Measurements from ENCODE around the gene UFD1. TPM values are rescaled to one million over a fixed set of nuclear protein-coding genes. Genes with fewer than 3 reads are reported as not detected.
A peak's percentile ranks its signal among the peaks of the same experiment; 100 is the strongest.

Gene UFD1
- polyA plus RNA-seq, 3 donors: 57.0 to 82.5 (median 68.5) TPM

DNA sequence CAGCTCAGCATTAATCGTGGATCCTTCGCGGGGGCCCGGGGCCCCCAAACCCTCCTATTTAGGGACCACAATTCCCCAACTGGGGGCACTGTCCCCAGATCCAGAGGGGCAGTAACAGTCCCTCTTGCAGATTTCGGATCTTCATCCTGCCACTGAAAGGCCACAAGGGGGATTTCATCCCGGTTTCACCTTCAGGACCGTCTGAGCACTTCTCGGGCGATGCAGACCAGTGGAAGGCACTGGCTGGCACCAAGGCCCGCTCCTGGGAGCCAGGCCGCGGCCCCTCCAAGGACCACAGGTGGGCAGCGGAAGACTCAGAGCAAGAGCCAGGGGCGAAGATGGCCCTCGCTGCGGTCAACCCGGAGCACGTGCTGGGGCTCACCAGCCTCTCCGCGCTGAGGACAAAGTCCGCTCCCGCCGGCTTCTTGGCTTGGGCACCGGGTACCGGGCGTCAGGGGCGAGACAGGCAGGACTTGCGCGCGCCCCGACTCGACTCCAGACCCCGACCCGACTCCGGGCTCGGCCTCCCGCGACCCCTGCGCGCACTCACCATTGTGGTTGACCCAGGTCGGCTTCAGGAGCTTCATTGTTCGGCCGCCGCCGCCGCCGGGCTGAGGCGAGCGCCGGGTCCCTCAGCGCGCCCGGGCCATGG, 48.0 kb downstream of the UFD1 start:
- peaks cover 48% of the 10 kb centered on the region for H3K4me1 Mint-ChIP-seq
- under 1% methylated on average over 53 of the region's 53 CpGs for WGBS (ENCODE audit: insufficient coverage)
- Histone ChIP-seq H4K20me1 (ENCODE audit: insufficient read depth, low read length) (peaks cover 40% of the 10 kb centered on the region), H3K79me2 (ENCODE audit: insufficient read depth, low read length) (peaks cover 57% of the 10 kb centered on the region), H3K4me2 (replicated peaks; ENCODE audit: extremely low read depth, low read length, poor library complexity, severe bottlenecking) (peak overlapping the region; percentile 100), H3K27me3 (ENCODE audit: control insufficient read depth in 2 of 2, insufficient read depth in 2 of 2, low read length in 2 of 2) (no peaks in the 10 kb centered on the region), H3K9ac (ENCODE audit: insufficient read depth, low read length, poor library complexity, severe bottlenecking) (peak overlapping the region; percentile 85), H3K27ac (ENCODE audit: low read depth in 1 of 2, low read length in 2 of 2) (peak overlapping the region; percentile 71 to 87), H3K9me3 (replicated peaks in 1 of 2; ENCODE audit: control insufficient read depth in 1 of 2, insufficient read depth in 1 of 2, low read length in 2 of 2) (no peaks in the 10 kb centered on the region), H3K36me3 (replicated peaks in 1 of 2; ENCODE audit: control insufficient read depth in 1 of 2, insufficient read depth in 2 of 2, low read length in 2 of 2) (peaks cover 13 to 17% of the 10 kb centered on the region in 2 donors), H2AFZ (ENCODE audit: insufficient read depth, low read depth, low read length, poor library complexity, severe bottlenecking) (peak overlapping the region; percentile 77), H3K4me1 (ENCODE audit: control insufficient read depth in 1 of 2, insufficient read depth in 2 of 2, low read length in 2 of 2) (peaks cover 45 to 51% of the 10 kb centered on the region in 2 donors), H3K4me3 (replicated peaks in 1 of 3; ENCODE audit: low read depth in 2 of 3, low read length in 3 of 3) (peak overlapping the region; percentile 55 to 91 (median 87))
- intact Hi-C loops (cut with micrococcal nuclease): loop anchor here in 1 of 2 donors (1.0 kb wide), 1 partner anchor 48 kb away; the partner anchor contains the start of genes CDC45 and UFD1
- H3K4me3 Mint-ChIP-seq: peak overlapping the region; percentile 85 to 90
- peak in 1 of 3 donors; percentile 9 for DNase-seq
- peaks cover 10 to 18% of the 10 kb centered on the region in 2 donors for H3K36me3 Mint-ChIP-seq
- TF ChIP-seq, protein P1, sequence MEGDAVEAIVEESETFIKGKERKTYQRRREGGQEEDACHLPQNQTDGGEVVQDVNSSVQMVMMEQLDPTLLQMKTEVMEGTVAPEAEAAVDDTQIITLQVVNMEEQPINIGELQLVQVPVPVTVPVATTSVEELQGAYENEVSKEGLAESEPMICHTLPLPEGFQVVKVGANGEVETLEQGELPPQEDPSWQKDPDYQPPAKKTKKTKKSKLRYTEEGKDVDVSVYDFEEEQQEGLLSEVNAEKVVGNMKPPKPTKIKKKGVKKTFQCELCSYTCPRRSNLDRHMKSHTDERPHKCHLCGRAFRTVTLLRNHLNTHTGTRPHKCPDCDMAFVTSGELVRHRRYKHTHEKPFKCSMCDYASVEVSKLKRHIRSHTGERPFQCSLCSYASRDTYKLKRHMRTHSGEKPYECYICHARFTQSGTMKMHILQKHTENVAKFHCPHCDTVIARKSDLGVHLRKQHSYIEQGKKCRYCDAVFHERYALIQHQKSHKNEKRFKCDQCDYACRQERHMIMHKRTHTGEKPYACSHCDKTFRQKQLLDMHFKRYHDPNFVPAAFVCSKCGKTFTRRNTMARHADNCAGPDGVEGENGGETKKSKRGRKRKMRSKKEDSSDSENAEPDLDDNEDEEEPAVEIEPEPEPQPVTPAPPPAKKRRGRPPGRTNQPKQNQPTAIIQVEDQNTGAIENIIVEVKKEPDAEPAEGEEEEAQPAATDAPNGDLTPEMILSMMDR (IDR thresholded peaks at IDR 0.05): no peak
- peaks cover 0 to 2% (median 0%) of the 10 kb centered on the region in 3 donors for H3K27me3 Mint-ChIP-seq (ENCODE audit: low read depth in 3 of 3)
- H3K27ac Mint-ChIP-seq: peak overlapping the region; percentile 80 to 95 (median 89)
- no peaks in the 10 kb centered on the region for H3K9me3 Mint-ChIP-seq

DNA sequence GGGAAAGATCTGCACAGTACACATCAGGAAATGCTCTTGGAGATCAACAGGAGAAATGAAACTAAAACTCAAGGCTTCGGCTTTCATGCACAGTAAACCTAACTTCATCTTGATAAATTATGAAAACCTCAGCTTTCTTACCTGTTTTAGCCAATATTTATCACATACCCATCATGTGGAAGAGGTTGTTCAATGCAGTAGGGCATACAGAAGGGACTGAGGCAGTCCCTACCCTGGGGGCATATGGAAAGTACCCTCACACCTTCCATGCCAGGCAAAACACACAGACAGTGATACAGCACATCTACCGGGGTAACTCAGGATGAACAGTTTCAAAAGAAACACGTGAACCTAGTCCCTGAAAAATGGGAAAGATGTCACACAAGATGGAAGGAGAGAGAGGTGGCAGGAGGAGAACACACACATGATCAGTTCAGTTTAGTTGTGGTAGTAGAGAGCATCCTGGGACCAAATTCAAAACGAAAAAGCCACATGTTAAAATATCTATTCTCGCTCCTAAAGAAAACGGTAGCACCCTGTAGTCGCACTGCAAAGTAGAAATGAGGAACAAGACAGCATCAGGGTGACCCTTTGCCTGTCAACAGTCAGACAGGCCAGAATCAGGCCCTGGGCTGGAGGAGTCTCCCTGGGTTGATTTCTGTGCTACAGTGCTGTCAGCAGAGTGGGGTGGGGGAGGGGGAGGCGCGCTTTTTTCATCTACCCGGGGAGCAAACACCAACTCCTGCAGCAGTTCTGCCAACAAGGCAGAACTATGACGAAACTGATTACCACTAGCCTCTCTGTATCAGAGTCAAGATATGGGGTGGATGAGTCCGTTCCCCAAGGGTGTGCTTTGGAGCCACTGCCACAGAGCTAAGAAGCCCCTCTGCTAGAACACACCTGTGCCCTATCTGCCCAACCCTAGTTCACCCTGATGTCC, 48.8 kb downstream of the UFD1 start:
- H3K4me1 Mint-ChIP-seq: peaks cover 49% of the 10 kb centered on the region
- peak overlapping the region; percentile 85 for H3K9ac ChIP-seq (ENCODE audit: insufficient read depth, low read length, poor library complexity, severe bottlenecking)
- peak overlapping the region; percentile 100 for H3K4me2 ChIP-seq (replicated peaks; ENCODE audit: extremely low read depth, low read length, poor library complexity, severe bottlenecking)
- H3K27ac Mint-ChIP-seq: peak overlapping the region; percentile 80 to 95 (median 89)
- H3K27ac ChIP-seq (ENCODE audit: low read depth in 1 of 2, low read length in 2 of 2): peak overlapping the region; percentile 71 to 87
- intact Hi-C loops (cut with micrococcal nuclease): no loop called here
- H3K4me1 ChIP-seq (ENCODE audit: control insufficient read depth in 1 of 2, insufficient read depth in 2 of 2, low read length in 2 of 2): peaks cover 47 to 53% of the 10 kb centered on the region in 2 donors
- no peaks in the 10 kb centered on the region for H3K27me3 ChIP-seq (ENCODE audit: control insufficient read depth in 2 of 2, insufficient read depth in 2 of 2, low read length in 2 of 2)
- H2AFZ ChIP-seq (ENCODE audit: insufficient read depth, low read depth, low read length, poor library complexity, severe bottlenecking): peak overlapping the region; percentile 77
- H3K79me2 ChIP-seq (ENCODE audit: insufficient read depth, low read length): peaks cover 65% of the 10 kb centered on the region
- TF ChIP-seq, protein P1 (IDR thresholded peaks at IDR 0.05): no peak
- peaks cover 4 to 10% of the 10 kb centered on the region in 2 donors for H3K36me3 Mint-ChIP-seq
- H3K4me3 ChIP-seq (replicated peaks in 1 of 3; ENCODE audit: low read depth in 2 of 3, low read length in 3 of 3): peak overlapping the region; percentile 55 to 91 (median 87)
- H3K4me3 Mint-ChIP-seq: peak overlapping the region; percentile 85 to 90
- peaks cover 0 to 2% (median 0%) of the 10 kb centered on the region in 3 donors for H3K27me3 Mint-ChIP-seq (ENCODE audit: low read depth in 3 of 3)
- WGBS (ENCODE audit: insufficient coverage): 0% methylated on average over 5 of the region's 12 CpGs
- H3K36me3 ChIP-seq (replicated peaks in 1 of 2; ENCODE audit: control insufficient read depth in 1 of 2, insufficient read depth in 2 of 2, low read length in 2 of 2): peaks cover 6 to 9% of the 10 kb centered on the region in 2 donors
- H4K20me1 ChIP-seq (ENCODE audit: insufficient read depth, low read length): peaks cover 48% of the 10 kb centered on the region
- no peaks in the 10 kb centered on the region for H3K9me3 ChIP-seq (replicated peaks in 1 of 2; ENCODE audit: control insufficient read depth in 1 of 2, insufficient read depth in 1 of 2, low read length in 2 of 2)
- DNase-seq: peak; percentile 49 to 54 (median 51)
- no peaks in the 10 kb centered on the region for H3K9me3 Mint-ChIP-seq

All from CD14-positive monocyte (primary cell).